Measurements from ENCODE around the gene ZBTB16.

The ZBTB16 gene

GRCh38 chr11:114152162-114152561, 92.7 kb downstream of the ZBTB16 start:
- no peak for DNase-seq (ENCODE audit: low read depth, low spot score)

DNA sequence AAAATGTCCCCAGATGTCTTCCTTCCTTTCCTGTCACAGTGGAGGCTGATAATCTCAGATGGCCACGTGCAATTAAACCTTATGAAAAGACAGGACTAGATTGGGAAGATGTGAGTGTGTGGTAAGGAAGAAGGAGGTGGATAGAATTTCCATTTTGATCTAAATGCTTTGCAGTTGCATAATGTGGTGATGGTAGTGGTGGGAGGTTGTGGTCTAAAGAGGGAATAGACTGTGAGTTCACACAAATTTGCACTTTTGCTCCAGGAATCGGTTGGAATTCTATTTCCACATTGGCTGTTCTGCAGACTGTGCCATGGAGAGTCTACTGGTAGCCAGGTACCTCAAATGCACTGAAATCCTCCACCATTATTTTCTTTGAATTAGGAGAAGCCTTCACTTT, 93.3 kb downstream of the ZBTB16 start:
- DNase-seq (ENCODE audit: low read depth, low spot score), result no peak

DNA sequence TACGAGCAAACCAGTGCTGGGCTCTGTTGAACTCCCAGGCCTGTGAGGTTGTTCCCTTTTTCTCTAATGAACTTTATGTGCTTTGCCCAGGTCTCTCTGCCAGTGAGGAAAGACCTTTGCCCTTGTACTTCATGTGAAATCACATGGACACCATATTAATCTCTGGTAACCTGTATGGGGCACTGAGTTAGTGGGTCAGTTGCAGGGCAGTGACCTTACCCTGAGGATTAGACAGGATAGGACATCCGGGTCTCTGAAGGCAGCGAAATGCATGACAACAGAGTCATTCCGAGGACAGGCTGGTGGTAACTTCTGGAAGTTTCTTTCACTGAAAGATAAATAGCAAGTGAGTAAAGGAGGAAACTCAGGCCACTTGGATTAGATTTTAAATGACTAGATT, 93.7 kb downstream of the ZBTB16 start:
- no peak for DNase-seq (ENCODE audit: low read depth, low spot score)

DNA sequence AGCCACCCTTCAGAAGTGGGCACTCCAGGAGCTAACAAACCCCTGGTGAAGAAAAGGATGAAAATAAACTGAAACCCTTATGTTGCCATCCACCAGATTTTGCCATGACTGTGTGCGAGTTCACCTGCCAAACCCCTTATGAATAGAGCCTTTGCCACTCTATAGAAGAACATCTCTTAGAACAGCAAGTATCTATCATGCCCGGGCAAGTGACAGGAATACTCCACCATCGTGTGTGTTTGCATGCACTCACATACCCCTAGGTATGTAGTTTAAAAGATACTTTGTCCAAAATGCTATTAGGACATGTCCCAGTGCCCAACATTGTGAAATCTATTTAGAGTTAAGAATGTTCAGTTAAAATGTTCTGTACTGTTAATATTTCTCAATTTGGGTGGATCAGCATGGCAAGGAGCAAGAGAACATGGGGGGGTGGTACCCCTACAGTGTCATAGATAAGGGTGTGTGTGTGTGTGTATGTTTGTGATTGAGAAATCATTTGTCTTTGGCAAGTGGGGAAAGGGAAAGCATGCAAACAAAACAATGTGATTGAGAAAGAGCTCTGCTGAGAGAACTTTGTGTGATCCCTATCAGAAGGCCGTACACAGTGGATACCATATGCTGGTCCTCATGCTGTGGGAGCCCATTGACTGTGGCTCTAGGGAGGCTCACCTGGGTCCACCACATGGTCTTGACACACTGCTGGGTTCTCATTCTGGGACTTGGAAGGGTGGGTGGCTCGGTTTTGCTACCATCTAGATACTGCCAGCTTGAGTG, 94.9 kb downstream of the ZBTB16 start:
- no peak for DNase-seq (ENCODE audit: low read depth, low spot score)

DNA sequence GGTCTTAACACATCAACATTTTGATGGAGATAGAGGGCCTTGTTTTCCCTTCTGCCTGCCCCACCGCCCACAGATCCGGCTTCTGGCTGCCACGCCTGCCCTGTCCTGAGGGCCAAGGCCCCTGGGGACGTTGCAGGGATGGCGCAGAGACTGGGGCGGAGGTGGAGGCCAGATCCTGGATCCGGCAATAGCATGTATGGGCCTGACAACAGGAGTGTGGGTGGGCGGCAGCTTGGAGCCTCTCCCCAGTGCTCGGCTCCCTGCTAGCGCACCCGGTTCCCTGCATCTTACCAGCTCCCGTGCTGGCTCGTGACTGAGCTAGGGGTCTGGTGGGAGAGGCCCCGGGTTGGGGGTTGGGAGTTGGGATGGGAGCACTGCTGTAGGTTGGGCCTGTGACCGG, 95.6 kb downstream of the ZBTB16 start:
- no peak for DNase-seq (ENCODE audit: low read depth, low spot score)

GRCh38 chr11:114156131-114156581, 96.6 kb downstream of the ZBTB16 start:
- DNase-seq (ENCODE audit: low read depth, low spot score), result no peak

GRCh38 chr11:114156782-114157181, 97.3 kb downstream of the ZBTB16 start:
- no peak for DNase-seq (ENCODE audit: low read depth, low spot score)

DNA sequence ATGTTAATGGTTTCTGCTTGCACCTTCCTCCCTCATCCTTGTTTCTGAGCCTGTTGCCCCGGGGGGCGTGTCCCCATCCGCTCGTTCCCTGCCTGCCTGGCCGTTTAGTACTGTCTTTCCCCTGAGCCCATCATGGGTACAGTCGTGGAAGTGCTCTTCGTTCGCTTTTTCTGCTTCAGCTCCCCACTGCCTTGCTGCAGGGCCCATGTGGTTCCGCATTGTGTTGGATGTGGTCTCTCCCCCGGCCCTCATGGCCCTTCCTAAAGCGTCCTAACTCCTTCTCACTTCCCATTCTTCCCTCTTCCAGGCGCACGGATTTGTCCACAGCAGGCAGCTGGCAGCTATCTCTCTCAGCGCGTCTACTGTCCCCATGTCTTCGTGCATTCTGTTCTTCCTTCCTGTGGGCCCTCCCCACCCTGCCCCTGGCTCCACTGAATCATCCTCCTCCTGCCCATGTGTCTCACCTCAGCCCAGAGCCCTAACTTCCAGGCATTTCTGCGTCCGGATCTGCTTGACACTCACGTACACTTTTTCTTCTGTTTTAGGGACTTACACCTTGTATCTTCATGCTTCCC, 98.1 kb downstream of the ZBTB16 start:
- DNase-seq (ENCODE audit: low read depth, low spot score), result no peak

DNA sequence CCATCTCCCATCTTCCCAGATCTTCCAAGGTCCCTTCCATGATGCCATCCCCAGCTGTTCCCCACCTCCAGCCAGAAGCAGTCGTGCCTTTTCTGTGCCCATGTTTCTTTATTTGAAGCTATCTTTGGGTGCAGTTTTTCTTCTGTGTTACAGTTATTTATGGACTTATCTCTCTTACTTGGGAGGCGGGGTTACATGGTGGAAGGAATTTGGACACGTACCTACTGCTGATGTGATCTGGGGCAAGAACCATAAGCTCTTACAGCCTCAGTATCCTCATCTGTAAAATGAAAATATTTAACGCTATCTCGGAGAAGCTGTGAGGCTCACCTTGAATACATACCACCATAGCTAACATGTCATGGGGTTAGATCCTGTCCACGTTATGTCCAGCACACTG, 98.9 kb downstream of the ZBTB16 start:
- no peak for DNase-seq (ENCODE audit: low read depth, low spot score)

DNA sequence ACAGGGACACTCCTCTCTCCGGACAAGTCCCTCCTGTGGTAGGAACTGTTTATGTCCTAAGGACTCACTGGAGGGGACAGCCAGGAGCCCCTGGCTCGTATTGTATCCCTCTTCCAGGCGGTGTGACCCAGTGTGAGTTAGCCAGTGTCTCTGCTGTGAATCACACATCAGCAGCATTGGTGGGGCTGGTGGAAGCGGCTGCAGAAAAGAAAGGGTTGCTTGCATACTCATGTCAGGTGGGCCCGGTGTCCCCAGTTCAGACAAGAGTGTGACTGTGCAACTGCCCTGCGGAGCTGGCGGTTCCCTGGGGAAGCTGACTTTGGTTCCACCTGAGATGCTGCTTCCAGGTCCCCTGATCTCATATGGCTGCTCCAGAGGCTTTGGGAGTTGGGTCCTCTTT, 99.4 kb downstream of the ZBTB16 start:
- no peak for DNase-seq (ENCODE audit: low read depth, low spot score)

DNA sequence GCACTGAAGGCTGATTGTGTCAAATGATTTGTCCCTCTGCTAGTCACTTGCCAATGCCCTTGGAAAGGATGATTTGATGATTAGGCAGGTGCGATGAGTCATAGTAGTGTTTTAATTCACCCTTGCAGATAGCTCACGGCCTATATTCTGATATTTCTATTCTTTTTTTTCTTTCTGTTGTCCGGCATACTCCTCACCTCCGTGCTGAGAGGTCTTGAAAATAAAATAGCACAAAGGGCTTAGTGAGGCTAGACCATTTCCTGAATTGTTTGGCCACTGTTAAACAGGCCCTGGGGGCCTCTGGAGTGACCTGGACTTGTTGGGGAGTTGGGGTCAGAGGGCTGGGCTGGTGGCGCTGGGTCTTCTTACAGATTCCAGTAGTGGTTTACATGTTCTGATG, 99.8 kb downstream of the ZBTB16 start:
- no peak for DNase-seq (ENCODE audit: low read depth, low spot score)

- peak; percentile 89 for DNase-seq (ENCODE audit: low read depth, low spot score)
These were observed 100.5 kb downstream of the ZBTB16 start for GRCh38 chr11:114159802-114160632.

DNA sequence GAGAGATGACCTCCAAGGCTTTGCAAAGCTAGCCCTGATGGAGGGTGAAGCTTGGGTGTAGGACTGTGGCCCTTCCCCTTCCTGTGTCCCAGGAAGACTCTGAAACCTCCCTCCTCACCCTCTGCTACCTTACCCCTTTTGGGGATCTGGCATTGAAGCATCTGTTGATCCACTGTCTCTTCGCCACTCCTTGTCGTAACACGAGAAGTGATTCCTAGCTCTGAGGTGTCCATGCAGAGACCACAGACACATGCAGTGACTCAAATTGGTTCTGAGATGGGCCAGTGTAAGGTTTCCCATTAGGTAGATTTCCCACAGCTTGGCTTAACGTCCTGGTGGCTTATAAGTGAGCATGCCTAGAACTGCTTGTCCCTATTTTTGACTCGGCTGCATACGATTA, 101.4 kb downstream of the ZBTB16 start:
- DNase-seq (ENCODE audit: low read depth, low spot score), result no peak

DNA sequence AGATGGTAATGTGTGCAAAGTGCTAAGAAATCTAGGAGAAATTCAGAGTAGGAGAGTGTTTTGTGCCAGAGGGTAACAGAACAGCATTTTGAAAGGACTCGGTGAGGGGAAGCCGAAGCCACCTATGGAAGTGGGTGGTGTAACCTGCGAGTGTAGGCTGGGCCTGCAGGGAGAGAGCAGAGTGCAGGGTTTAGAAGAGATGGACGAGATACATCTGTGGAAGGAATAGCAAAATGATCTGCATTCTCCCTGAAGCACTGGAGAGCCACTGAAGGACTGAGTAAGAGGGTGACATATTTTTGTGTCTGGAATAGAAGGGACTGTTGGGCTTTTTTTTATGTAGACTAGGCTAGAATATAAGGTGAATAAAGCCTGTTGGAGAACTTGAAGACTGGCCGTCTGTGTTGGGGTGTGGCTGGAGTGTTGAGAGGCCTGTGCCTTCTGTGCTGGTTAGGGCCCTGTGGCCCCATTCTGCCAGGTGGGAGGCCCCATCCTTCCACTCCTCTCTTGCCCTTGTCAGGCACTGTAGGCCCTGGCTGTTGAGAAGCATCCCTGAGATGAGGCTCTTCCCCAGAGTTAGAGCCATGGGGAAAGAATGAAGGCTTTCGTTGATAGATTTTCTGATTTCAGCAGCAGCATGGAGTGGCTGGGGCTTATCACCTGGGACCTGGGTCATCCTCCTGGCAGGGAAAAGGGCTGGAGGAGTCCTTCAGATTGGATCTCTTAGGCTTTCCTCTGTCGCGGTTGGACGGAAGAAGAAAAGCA, 102.2 kb downstream of the ZBTB16 start:
- DNase-seq (ENCODE audit: low read depth, low spot score), result no peak

- no peak for DNase-seq (ENCODE audit: low read depth, low spot score)
These were observed 103.2 kb downstream of the ZBTB16 start for GRCh38 chr11:114162719-114163123.

GRCh38 chr11:114163229-114163631, 103.7 kb downstream of the ZBTB16 start:
- DNase-seq (ENCODE audit: low read depth, low spot score), result no peak

DNA sequence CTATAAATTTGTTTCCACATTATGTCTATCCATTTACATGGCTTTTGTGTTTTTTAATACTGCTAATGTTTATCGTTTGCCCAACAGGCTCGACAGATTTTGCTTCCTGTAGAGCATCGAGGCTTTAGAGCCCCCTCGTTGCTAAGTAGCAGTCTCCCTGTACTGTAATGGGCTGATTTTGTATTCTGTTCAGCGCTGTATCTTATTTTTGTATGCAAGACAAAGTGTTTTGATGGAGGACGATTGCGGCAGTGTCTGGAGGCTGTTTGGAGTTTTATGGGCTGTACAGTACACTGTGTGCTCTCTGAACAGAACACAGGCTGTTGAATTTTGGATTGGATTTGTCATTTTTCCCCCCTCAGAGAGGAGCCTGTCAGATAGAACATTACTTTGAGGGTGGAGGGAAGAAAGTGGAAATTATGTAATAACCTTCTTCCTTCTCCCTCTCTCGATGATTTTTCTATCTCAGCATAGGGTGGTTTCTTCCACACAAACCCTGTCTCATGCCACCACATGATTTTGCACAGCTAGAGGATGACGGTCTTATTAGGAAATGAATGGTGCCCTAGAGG, 104.4 kb downstream of the ZBTB16 start:
- DNase-seq (ENCODE audit: low read depth, low spot score), result no peak

GRCh38 chr11:114164546-114164945, 105.0 kb downstream of the ZBTB16 start:
- no peak for DNase-seq (ENCODE audit: low read depth, low spot score)

DNA sequence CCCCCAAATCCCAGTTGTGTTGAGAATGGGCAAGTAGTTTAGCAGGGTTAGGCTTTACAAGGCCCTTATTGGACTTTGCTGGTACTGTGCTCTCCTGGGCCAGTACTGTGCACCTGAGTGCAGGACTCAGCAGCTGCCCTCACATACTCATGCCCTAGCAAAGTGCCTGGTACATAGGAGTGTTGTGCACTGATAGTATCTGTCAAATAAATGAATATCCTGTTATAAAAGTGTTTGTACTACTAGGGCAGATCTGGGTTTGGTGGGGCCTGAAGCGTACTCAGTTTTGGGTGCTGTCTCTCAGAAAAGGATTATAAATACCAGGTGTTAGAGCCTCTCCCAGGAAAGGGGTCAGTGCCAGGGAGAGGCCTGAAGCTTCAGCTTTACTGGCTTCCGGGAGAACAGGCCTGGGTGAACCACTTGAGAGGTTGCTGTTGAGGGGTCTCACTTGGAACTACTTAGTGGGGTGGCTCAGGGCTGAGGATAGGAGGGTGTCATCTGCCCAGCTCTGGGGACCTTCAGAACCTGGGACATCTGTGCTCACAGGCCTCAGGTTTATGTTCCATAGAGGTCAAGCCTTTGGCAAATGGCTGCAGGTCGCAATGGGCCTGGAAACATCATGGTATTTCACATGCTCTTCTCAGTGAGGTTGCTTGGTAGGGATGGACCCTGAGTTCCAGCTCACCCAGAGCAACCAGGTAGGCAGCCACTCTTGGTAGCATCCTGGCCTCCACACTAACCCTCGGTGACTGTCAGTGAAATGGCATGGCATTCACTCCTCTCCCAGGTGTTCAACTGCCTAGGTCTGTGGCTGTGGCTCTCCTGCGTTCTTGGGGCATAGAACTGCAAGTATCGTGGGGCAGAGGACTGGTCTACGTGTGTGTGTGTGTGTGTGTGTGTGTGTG, 106.1 kb downstream of the ZBTB16 start:
- DNase-seq (ENCODE audit: low read depth, low spot score), result no peak

- DNase-seq (ENCODE audit: low read depth, low spot score), result no peak
These were observed 106.9 kb downstream of the ZBTB16 start for GRCh38 chr11:114166362-114166761.
